GM23338 (cell line): ENCODE measurements around the gene EIF4A3. TPM values are rescaled to one million over a fixed set of nuclear protein-coding genes. Genes with fewer than 3 reads are reported as not detected.

Experiments used
- ATAC-seq: fragments of 200-7000 bp; cut with Tn5 transposase; 3 replicates; pipeline ENCODE4 v1.9.1; 2020
- DNase-seq: peaks from one replicate; pipeline ENCODE4 v3.0.0-alpha.2; 2015; ENCODE audit warnings: low spot score
- H2AFZ ChIP-seq: fragments of 200-600 bp; sonication (generic); 2 replicates; pipeline ENCODE4 v1.8.0; 2016; ENCODE audit warnings: antibody characterized with exemption, mild to moderate bottlenecking, moderate library complexity
- H3F3A ChIP-seq: fragments of 200-600 bp; sonication (generic); replicated peaks from 2 replicates; pipeline ENCODE4 v1.8.0; 2017; ENCODE audit warnings: antibody characterized with exemption, mixed run types, low read depth
- H3K27ac ChIP-seq: fragments of 200-600 bp; sonication (generic); 2 replicates; pipeline ENCODE4 v1.6.1; 2016; ENCODE audit warnings: low read depth
- H3K27me3 ChIP-seq: fragments of 200-600 bp; sonication (generic); 2 replicates; pipeline ENCODE4 v1.8.0; 2016; ENCODE audit warnings: mild to moderate bottlenecking, mixed run types, moderate library complexity; ENCODE audit not compliant: insufficient read depth
- H3K36me3 ChIP-seq: fragments of 200-600 bp; sonication (generic); 2 replicates; pipeline ENCODE4 v1.8.0; 2016; ENCODE audit warnings: mild to moderate bottlenecking; ENCODE audit not compliant: insufficient read depth
- H3K4me1 ChIP-seq: fragments of 200-600 bp; sonication (generic); 2 replicates; pipeline ENCODE4 v1.8.0; 2016; ENCODE audit warnings: mild to moderate bottlenecking, moderate library complexity; ENCODE audit not compliant: insufficient read depth
- H3K4me2 ChIP-seq: fragments of 200-600 bp; sonication (generic); 2 replicates; pipeline ENCODE4 v1.7.1; 2017; ENCODE audit warnings: mixed run types
- H3K4me3 ChIP-seq: fragments of 200-600 bp; sonication (generic); 2 replicates; pipeline ENCODE4 v1.6.1; 2016; ENCODE audit warnings: mixed run types
- H3K79me2 ChIP-seq: fragments of 200-600 bp; sonication (generic); replicated peaks from 2 replicates; pipeline ENCODE4 v1.8.0; 2017; ENCODE audit warnings: mild to moderate bottlenecking; ENCODE audit not compliant: insufficient read depth
- H3K9me2 ChIP-seq: fragments of 200-600 bp; sonication (generic); 2 replicates; pipeline ENCODE4 v1.8.0; 2017; ENCODE audit not compliant: insufficient read depth
- H4K20me1 ChIP-seq: fragments of 200-600 bp; sonication (generic); replicated peaks from 2 replicates; pipeline ENCODE4 v1.8.0; 2017; ENCODE audit warnings: mild to moderate bottlenecking; ENCODE audit not compliant: insufficient read depth
- H3K27ac Mint-ChIP-seq: 2 replicates; pipeline ENCODE4 v1.8.0; 2020; ENCODE audit warnings: inconsistent platforms, mild to moderate bottlenecking, moderate library complexity, mixed read lengths
- H3K27me3 Mint-ChIP-seq: 3 replicates; pipeline ENCODE4 v1.8.0; 2022; ENCODE audit warnings: low read depth, mild to moderate bottlenecking, moderate library complexity, mixed read lengths, inconsistent platforms; ENCODE audit not compliant: insufficient read depth, poor library complexity
- H3K36me3 Mint-ChIP-seq: 3 replicates; pipeline ENCODE4 v1.8.0; 2021; ENCODE audit warnings: low read depth, mild to moderate bottlenecking, inconsistent platforms, moderate library complexity, mixed read lengths
- H3K4me1 Mint-ChIP-seq: 3 replicates; pipeline ENCODE4 v1.8.0; 2020; ENCODE audit warnings: mild to moderate bottlenecking, inconsistent platforms, mixed read lengths
- H3K4me3 Mint-ChIP-seq: 3 replicates; pipeline ENCODE4 v1.8.0; 2021; ENCODE audit warnings: moderate library complexity, mild to moderate bottlenecking, inconsistent platforms, mixed read lengths
- H3K9me3 Mint-ChIP-seq: 3 replicates; pipeline ENCODE4 v1.8.0; 2020; ENCODE audit warnings: moderate library complexity, mild to moderate bottlenecking, inconsistent platforms, mixed read lengths
- CTCF ChIP-seq, 2 experiments: fragments of 200-600 bp in 1 of 2; sonication (generic) in 1 of 2; conservative IDR thresholded peaks; 2 replicates each; pipeline versions ENCODE4 v1.5.1 to v1.6.1; 2016 to 2017; ENCODE audit warnings: antibody characterized with exemption in 2 of 2, low read depth in 2 of 2, mild to moderate bottlenecking in 2 of 2, moderate library complexity in 1 of 2
- ETS1 ChIP-seq: IDR thresholded peaks from 2 replicates; pipeline ENCODE4 v1.6.1; 2016; ENCODE audit warnings: antibody characterized with exemption
- EZH2 ChIP-seq: fragments of 200-600 bp; sonication (generic); IDR thresholded peaks from one replicate; pipeline ENCODE4 v1.8.0; 2017; ENCODE audit warnings: antibody characterized with exemption, mild to moderate bottlenecking, low read depth; ENCODE audit not compliant: unreplicated experiment
- EZH2phosphoT487 ChIP-seq: fragments of 200-600 bp; sonication (generic); IDR thresholded peaks from one replicate; pipeline ENCODE4 v1.8.1; 2018; ENCODE audit warnings: antibody characterized with exemption; ENCODE audit not compliant: unreplicated experiment
- NANOG ChIP-seq: IDR thresholded peaks from 2 replicates; pipeline ENCODE4 v1.6.1; 2016; ENCODE audit warnings: antibody characterized with exemption, borderline replicate concordance
- POLR2AphosphoS5 ChIP-seq: IDR thresholded peaks from 2 replicates; pipeline ENCODE4 v1.6.1; 2016; ENCODE audit warnings: antibody characterized with exemption, low read depth
- REST ChIP-seq: IDR thresholded peaks from one replicate; pipeline ENCODE4 v1.6.1; 2018; ENCODE audit warnings: antibody characterized with exemption; ENCODE audit not compliant: unreplicated experiment
- STAT1 ChIP-seq: IDR thresholded peaks from one replicate; pipeline ENCODE4 v1.6.1; 2016; ENCODE audit warnings: antibody characterized with exemption; ENCODE audit not compliant: unreplicated experiment
- ZNF331 ChIP-seq: fragments of 250-450 bp; sonication (Bioruptor Pico); IDR thresholded peaks from 2 replicates; pipeline ENCODE4 v1.5.0; 2020; ENCODE audit warnings: low read depth, mild to moderate bottlenecking, moderate library complexity
- polyA plus RNA-seq: library from polyadenylated mRNA; unstranded; fragments of >200 nt; fragmentation: Nextera tagmentation; extraction: Ambion mirVana; gene quantifications from 2 replicates; pipeline ENCODE4 v1.2.1, GENCODE V29; 2016
- total RNA-seq: library from RNA; depleted of rRNA; stranded (reverse); fragments of >200 nt; shearing (Covaris generic); gene quantifications from 2 replicates; pipeline ENCODE4 v1.2.3, GENCODE V29; 2014

The EIF4A3 gene
- total and polyA plus RNA-seq, 2 experiments from 2014 or later = 146 to 156 TPM

- H3K4me1 ChIP-seq = peaks cover 7% of the 10 kb centered on the region
- H3K27me3 ChIP-seq = no peaks in the 10 kb centered on the region
- H3K4me3 Mint-ChIP-seq = no peak overlapping the region
- H4K20me1 ChIP-seq = no peaks in the 10 kb centered on the region
- H3K27ac ChIP-seq = no peak overlapping the region
- H3K36me3 Mint-ChIP-seq = peaks cover 17% of the 10 kb centered on the region; the same call in 2 of the 3 replicates
- DNase-seq (no peak), ATAC-seq (no peak)
- H3K36me3 ChIP-seq = no peaks in the 10 kb centered on the region; the same call in 1 of the 2 replicates
- H3K4me2 ChIP-seq = no peak overlapping the region
- no peak overlapping the region for H3K27ac Mint-ChIP-seq
- H3K9me2 ChIP-seq = no peaks in the 10 kb centered on the region
- TF ChIP-seq EZH2 = no peak
- TF ChIP-seq NANOG = no peak
- TF ChIP-seq CTCF (conservative IDR thresholded peaks at IDR 0.05; ENCODE audit: low read depth in 2 of 2) = no peak
- TF ChIP-seq ETS1 = no peak
- no peak for TF ChIP-seq REST
- TF ChIP-seq EZH2phosphoT487 = no peak
- TF ChIP-seq ZNF331 = no peak
- TF ChIP-seq STAT1 = no peak
- no peak for TF ChIP-seq POLR2AphosphoS5
- H3F3A ChIP-seq = peaks cover 10% of the 10 kb centered on the region; the same call in 1 of the 2 replicates
- peaks cover 7% of the 10 kb centered on the region for H3K4me1 Mint-ChIP-seq
- H3K9me3 Mint-ChIP-seq = no peaks in the 10 kb centered on the region; the same call in 2 of the 3 replicates
- peaks cover 12% of the 10 kb centered on the region for H3K27me3 Mint-ChIP-seq
- no peak overlapping the region for H2AFZ ChIP-seq
- H3K79me2 ChIP-seq = no peaks in the 10 kb centered on the region
- H3K4me3 ChIP-seq = no peak overlapping the region
Measured at GRCh38 chr17:80119271-80119791, 27.6 kb downstream of the EIF4A3 start.
